H9 (cell line): Measurements from ENCODE around the gene RBP7. TPM values are rescaled to one million over a fixed set of nuclear protein-coding genes. Genes with fewer than 3 reads are reported as not detected.

Experiments used
- DNase-seq: peaks from one replicate; pipeline ENCODE4 v3.0.0-alpha.2; 2017
- H2AFZ ChIP-seq: one replicate; pipeline ENCODE4 v1.6.1; 2013; ENCODE audit warnings: mild to moderate bottlenecking, low read length, control low read depth, moderate library complexity
- H2AK5ac ChIP-seq: 2 replicates; pipeline ENCODE4 v1.6.1; 2013; ENCODE audit warnings: low read length, control low read depth, mixed read lengths; ENCODE audit not compliant: insufficient read length
- H2BK120ac ChIP-seq: one replicate; pipeline ENCODE4 v1.6.1; 2013; ENCODE audit warnings: low read depth, mild to moderate bottlenecking, low read length, control low read depth, inconsistent platforms; ENCODE audit not compliant: poor library complexity, severe bottlenecking
- H2BK12ac ChIP-seq: 2 replicates; pipeline ENCODE4 v1.6.1; 2013; ENCODE audit warnings: low read length, control low read depth, mixed read lengths, low read depth; ENCODE audit not compliant: insufficient read length
- H2BK15ac ChIP-seq: 2 replicates; pipeline ENCODE4 v1.6.1; 2013; ENCODE audit warnings: low read depth, low read length, control low read depth
- H2BK20ac ChIP-seq: one replicate; pipeline ENCODE4 v1.6.1; 2013; ENCODE audit warnings: low read depth, mild to moderate bottlenecking, low read length, control low read depth, inconsistent platforms; ENCODE audit not compliant: poor library complexity, severe bottlenecking
- H2BK5ac ChIP-seq: 2 replicates; pipeline ENCODE4 v1.6.1; 2013; ENCODE audit warnings: low read length, control low read depth, mixed read lengths; ENCODE audit not compliant: insufficient read length
- H3K14ac ChIP-seq: 2 replicates; pipeline ENCODE4 v1.6.1; 2013; ENCODE audit warnings: low read length, control low read depth; ENCODE audit not compliant: insufficient read depth
- H3K18ac ChIP-seq: 2 replicates; pipeline ENCODE4 v1.6.1; 2013; ENCODE audit warnings: low read depth, mild to moderate bottlenecking, mixed read lengths, low read length, control low read depth; ENCODE audit not compliant: insufficient read length
- H3K23ac ChIP-seq: 2 replicates; pipeline ENCODE4 v1.6.1; 2013; ENCODE audit warnings: low read length, control low read depth, mixed read lengths, low read depth; ENCODE audit not compliant: insufficient read length
- H3K23me2 ChIP-seq: 2 replicates; pipeline ENCODE4 v1.6.1; 2013; ENCODE audit warnings: low read depth, mild to moderate bottlenecking, mixed read lengths, low read length, control low read depth; ENCODE audit not compliant: insufficient read length, poor library complexity, severe bottlenecking
- H3K27ac ChIP-seq: 2 replicates; pipeline ENCODE4 v1.5.1; 2013; ENCODE audit warnings: low read length, control low read depth, mixed read lengths, low read depth; ENCODE audit not compliant: insufficient read length
- H3K27me3 ChIP-seq: 2 replicates; pipeline ENCODE4 v1.6.1; 2013; ENCODE audit warnings: low read length, control low read depth, inconsistent platforms; ENCODE audit not compliant: insufficient read depth
- H3K4ac ChIP-seq: 2 replicates; pipeline ENCODE4 v1.6.1; 2013; ENCODE audit warnings: low read depth, mild to moderate bottlenecking, control low read depth, inconsistent platforms, low read length, moderate library complexity
- H3K4me1 ChIP-seq: 2 replicates; pipeline ENCODE4 v1.6.1; 2013; ENCODE audit warnings: low read length, control low read depth, inconsistent platforms; ENCODE audit not compliant: insufficient read depth
- H3K4me2 ChIP-seq: 2 replicates; pipeline ENCODE4 v1.6.1; 2013; ENCODE audit warnings: low read length, control low read depth, mixed read lengths; ENCODE audit not compliant: insufficient read length, insufficient read depth
- H3K56ac ChIP-seq: 2 replicates; pipeline ENCODE4 v1.6.1; 2013; ENCODE audit warnings: low read depth, mild to moderate bottlenecking, mixed read lengths, low read length, control low read depth; ENCODE audit not compliant: insufficient read length
- H3K79me1 ChIP-seq: 2 replicates; pipeline ENCODE4 v1.6.1; 2013; ENCODE audit warnings: low read depth, mild to moderate bottlenecking, moderate library complexity, low read length, control low read depth, inconsistent platforms; ENCODE audit not compliant: insufficient read depth, poor library complexity, severe bottlenecking
- H3K79me2 ChIP-seq: 2 replicates; pipeline ENCODE4 v1.6.1; 2013; ENCODE audit warnings: low read length, control low read depth, inconsistent platforms; ENCODE audit not compliant: insufficient read depth
- H3K9ac ChIP-seq: 2 replicates; pipeline ENCODE4 v1.6.1; 2013; ENCODE audit warnings: low read length, control low read depth, mixed read lengths; ENCODE audit not compliant: insufficient read length; ENCODE audit errors: extremely low read depth
- H3K9me3 ChIP-seq: one replicate; pipeline ENCODE4 v1.6.1; 2013; ENCODE audit warnings: low read depth, low read length, inconsistent platforms; ENCODE audit not compliant: control insufficient read depth
- H3T11ph ChIP-seq: one replicate; pipeline ENCODE4 v1.6.1; 2013; ENCODE audit warnings: mild to moderate bottlenecking, low read length, control low read depth, inconsistent platforms
- H4K20me1 ChIP-seq: one replicate; pipeline ENCODE4 v1.6.1; 2013; ENCODE audit not compliant: control insufficient read depth, insufficient read length, insufficient read depth
- H4K5ac ChIP-seq: 2 replicates; pipeline ENCODE4 v1.6.1; 2013; ENCODE audit warnings: low read depth, mild to moderate bottlenecking, mixed read lengths, low read length, control low read depth; ENCODE audit not compliant: insufficient read length
- H4K8ac ChIP-seq: replicated peaks from 2 replicates; pipeline ENCODE4 v1.6.1; 2013; ENCODE audit warnings: low read length, control low read depth, mixed read lengths, low read depth; ENCODE audit not compliant: insufficient read length
- H4K91ac ChIP-seq: 2 replicates; pipeline ENCODE4 v1.6.1; 2013; ENCODE audit warnings: low read depth, mild to moderate bottlenecking, moderate library complexity, mixed read lengths, low read length, control low read depth; ENCODE audit not compliant: insufficient read length
- H3K27ac Mint-ChIP-seq, 3 experiments: 2 replicates in 2 of 3; 3 replicates in 1 of 3; pipeline ENCODE4 v1.8.0; 2020 to 2021; ENCODE audit warnings: mixed read lengths in 3 of 3, mild to moderate bottlenecking in 1 of 3, moderate library complexity in 1 of 3
- H3K27me3 Mint-ChIP-seq: 2 replicates; pipeline ENCODE4 v1.8.0; 2021; ENCODE audit warnings: low read depth, mild to moderate bottlenecking, moderate library complexity, mixed read lengths
- H3K36me3 Mint-ChIP-seq, 3 experiments: 2 replicates in 2 of 3; 3 replicates in 1 of 3; pipeline ENCODE4 v1.8.0; 2020 to 2021; ENCODE audit warnings: low read depth in 3 of 3, mixed read lengths in 3 of 3; ENCODE audit not compliant: insufficient read depth in 1 of 3
- H3K4me1 Mint-ChIP-seq, 2 experiments: 2 replicates each; pipeline ENCODE4 v1.8.0; 2020; ENCODE audit warnings: mixed read lengths in 2 of 2
- H3K4me3 Mint-ChIP-seq, 2 experiments: 2 replicates in 1 of 2; 3 replicates in 1 of 2; pipeline ENCODE4 v1.8.0; 2020 to 2021; ENCODE audit warnings: mild to moderate bottlenecking in 2 of 2, mixed read lengths in 2 of 2, moderate library complexity in 1 of 2
- H3K9me3 Mint-ChIP-seq, 2 experiments: 2 replicates in 1 of 2; 3 replicates in 1 of 2; pipeline ENCODE4 v1.8.0; 2020; ENCODE audit warnings: mild to moderate bottlenecking in 2 of 2, mixed read lengths in 2 of 2, moderate library complexity in 1 of 2
- WGBS: extraction: QIAGEN DNeasy Blood & Tissue Kit; methylation state at CpG from one replicate; pipeline ENCODE4 v1.1.7; 2013; ENCODE audit warnings: missing lambda C conversion rate, low lambda C conversion rate, mixed read lengths; ENCODE audit not compliant: insufficient read length; ENCODE audit errors: extremely low coverage; 5-methylcytosine and 5-hydroxymethylcytosine counted together
- total RNA-seq: library from RNA; stranded (reverse); gene quantifications from 2 replicates; pipeline ENCODE4 v1.2.1, GENCODE V29; 2021
- TF ChIP-seq, protein P1 (sequence below): fragments of 200-600 bp; sonication (generic); conservative IDR thresholded peaks from 3 replicates; pipeline ENCODE4 v1.8.0; 2021; ENCODE audit warnings: antibody characterized with exemption, mild to moderate bottlenecking

The RBP7 gene
- total RNA-seq, 1 experiment from 2014 or later, result 4.5 TPM

DNA sequence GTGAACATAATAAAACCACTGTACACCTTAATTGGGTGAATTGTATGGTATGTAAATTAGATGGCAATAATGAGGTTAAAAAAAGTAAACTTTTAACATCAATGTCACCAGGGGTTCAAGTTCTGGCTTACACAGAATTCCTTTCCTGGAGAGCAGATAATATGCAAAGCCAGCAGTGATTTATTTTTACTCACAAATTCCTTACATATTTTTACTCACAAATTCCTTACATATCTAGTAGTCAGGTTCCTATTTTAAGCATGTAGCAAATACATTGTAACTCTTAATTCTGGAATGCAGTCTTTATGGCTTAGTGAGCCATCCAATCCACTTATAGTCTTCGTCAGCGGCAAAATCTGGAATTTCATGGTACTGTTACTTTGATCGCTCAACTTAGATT lies 34.4 kb downstream of the RBP7 start:
- no peaks in the 10 kb centered on the region for H3K27me3 ChIP-seq
- H2AFZ ChIP-seq, result no peak overlapping the region
- no peak overlapping the region for H2BK5ac ChIP-seq
- peaks cover 5% of the 10 kb centered on the region; the same call in 1 of the 2 replicates for H3K79me2 ChIP-seq
- H3K14ac ChIP-seq, result no peak overlapping the region
- H3K18ac ChIP-seq, result no peak overlapping the region
- no peaks in the 10 kb centered on the region for H3K9me3 ChIP-seq
- no peak overlapping the region for H3K23ac ChIP-seq
- no peak overlapping the region for H3K4ac ChIP-seq
- H3K27ac ChIP-seq, result no peak overlapping the region
- H4K5ac ChIP-seq, result no peak overlapping the region
- H2BK12ac ChIP-seq, result no peak overlapping the region
- TF ChIP-seq, protein P1, sequence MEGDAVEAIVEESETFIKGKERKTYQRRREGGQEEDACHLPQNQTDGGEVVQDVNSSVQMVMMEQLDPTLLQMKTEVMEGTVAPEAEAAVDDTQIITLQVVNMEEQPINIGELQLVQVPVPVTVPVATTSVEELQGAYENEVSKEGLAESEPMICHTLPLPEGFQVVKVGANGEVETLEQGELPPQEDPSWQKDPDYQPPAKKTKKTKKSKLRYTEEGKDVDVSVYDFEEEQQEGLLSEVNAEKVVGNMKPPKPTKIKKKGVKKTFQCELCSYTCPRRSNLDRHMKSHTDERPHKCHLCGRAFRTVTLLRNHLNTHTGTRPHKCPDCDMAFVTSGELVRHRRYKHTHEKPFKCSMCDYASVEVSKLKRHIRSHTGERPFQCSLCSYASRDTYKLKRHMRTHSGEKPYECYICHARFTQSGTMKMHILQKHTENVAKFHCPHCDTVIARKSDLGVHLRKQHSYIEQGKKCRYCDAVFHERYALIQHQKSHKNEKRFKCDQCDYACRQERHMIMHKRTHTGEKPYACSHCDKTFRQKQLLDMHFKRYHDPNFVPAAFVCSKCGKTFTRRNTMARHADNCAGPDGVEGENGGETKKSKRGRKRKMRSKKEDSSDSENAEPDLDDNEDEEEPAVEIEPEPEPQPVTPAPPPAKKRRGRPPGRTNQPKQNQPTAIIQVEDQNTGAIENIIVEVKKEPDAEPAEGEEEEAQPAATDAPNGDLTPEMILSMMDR, result no peak
- no peak overlapping the region for H2AK5ac ChIP-seq
- peaks cover 2% of the 10 kb centered on the region; the same call in 1 of the 2 replicates for H3K4me1 ChIP-seq
- H3K23me2 ChIP-seq, result peaks cover 12% of the 10 kb centered on the region
- no peak overlapping the region for H3K4me3 Mint-ChIP-seq
- H3K56ac ChIP-seq, result no peak overlapping the region
- H2BK120ac ChIP-seq, result no peak overlapping the region
- H4K91ac ChIP-seq, result no peak overlapping the region
- 0 out of 7 replicates have a peak overlapping the region, but pooled peaks of 1 of the 3 experiments have one; percentile 15 for H3K27ac Mint-ChIP-seq
- H4K8ac ChIP-seq, result no peak overlapping the region
- no peak overlapping the region for H2BK15ac ChIP-seq
- peaks cover 2 to 5% (median 3%) of the 10 kb centered on the region in 3 experiments; a peak in 3 of 7 replicates for H3K36me3 Mint-ChIP-seq
- H3K9ac ChIP-seq, result no peak overlapping the region
- H3T11ph ChIP-seq, result no peak overlapping the region
- peaks cover 4 to 5% of the 10 kb centered on the region in 2 experiments; a peak in 4 of 5 replicates for H3K9me3 Mint-ChIP-seq
- H3K79me1 ChIP-seq, result no peaks in the 10 kb centered on the region
- no peak for DNase-seq
- no peaks in the 10 kb centered on the region for H4K20me1 ChIP-seq
- H2BK20ac ChIP-seq, result no peak overlapping the region
- peaks cover 15 to 19% of the 10 kb centered on the region in 2 experiments for H3K4me1 Mint-ChIP-seq
- no peaks in the 10 kb centered on the region for H3K27me3 Mint-ChIP-seq
- H3K4me2 ChIP-seq, result no peak overlapping the region
- no CpG with 5 or more reads among the region's 3 CpGs for WGBS
